SW480 (cell line): ENCODE measurements around the gene PRM1.
A peak's percentile ranks its signal among the peaks of the same experiment; 100 is the strongest.

Source experiments
- DNase-seq: peaks from one replicate; pipeline ENCODE4 v3.0.0-alpha.2; 2016; ENCODE audit warnings: low spot score

Gene PRM1

DNA sequence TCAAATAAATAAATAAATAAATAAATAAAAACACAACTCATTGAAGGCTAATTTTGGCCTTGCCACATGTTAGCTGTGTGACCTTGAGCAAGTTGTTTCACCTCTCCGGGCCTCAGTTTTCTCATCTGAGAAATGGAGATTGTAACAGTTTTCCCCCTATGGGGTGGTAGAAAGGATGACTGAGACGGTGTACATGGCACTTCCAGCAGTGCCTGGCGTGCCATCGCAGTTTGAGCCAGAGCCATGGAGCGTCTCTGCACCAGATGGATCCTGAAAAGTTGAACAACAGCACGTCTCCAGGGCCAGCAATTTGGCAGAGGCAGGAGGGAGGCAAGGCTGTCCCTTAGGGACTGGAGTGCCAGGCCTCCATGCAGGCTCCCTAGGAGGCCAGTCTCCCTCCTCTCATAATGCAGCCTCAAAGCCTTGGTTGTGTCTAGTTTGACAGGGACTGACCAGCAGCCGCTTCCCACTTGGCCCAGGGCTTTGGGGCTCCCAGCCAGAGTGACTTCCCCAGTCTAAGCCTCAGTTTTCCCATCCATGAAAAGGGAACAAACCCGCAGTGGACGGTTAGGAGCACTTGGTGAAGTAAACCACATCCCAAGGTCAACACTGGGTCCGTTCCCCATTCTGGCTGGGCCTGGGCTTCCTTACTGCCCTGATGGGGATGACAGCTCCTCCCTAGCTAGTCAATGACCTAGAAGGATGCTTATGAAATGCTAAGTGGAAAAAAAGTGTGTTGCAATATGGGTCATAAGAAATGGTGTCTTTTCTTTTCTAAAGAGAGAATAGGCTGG lies 44.5 kb downstream of the PRM1 start:
- no peak for DNase-seq

- peak; percentile 68 for DNase-seq
Measured at GRCh38 chr16:11235703-11235991, 45.5 kb downstream of the PRM1 start.

DNA sequence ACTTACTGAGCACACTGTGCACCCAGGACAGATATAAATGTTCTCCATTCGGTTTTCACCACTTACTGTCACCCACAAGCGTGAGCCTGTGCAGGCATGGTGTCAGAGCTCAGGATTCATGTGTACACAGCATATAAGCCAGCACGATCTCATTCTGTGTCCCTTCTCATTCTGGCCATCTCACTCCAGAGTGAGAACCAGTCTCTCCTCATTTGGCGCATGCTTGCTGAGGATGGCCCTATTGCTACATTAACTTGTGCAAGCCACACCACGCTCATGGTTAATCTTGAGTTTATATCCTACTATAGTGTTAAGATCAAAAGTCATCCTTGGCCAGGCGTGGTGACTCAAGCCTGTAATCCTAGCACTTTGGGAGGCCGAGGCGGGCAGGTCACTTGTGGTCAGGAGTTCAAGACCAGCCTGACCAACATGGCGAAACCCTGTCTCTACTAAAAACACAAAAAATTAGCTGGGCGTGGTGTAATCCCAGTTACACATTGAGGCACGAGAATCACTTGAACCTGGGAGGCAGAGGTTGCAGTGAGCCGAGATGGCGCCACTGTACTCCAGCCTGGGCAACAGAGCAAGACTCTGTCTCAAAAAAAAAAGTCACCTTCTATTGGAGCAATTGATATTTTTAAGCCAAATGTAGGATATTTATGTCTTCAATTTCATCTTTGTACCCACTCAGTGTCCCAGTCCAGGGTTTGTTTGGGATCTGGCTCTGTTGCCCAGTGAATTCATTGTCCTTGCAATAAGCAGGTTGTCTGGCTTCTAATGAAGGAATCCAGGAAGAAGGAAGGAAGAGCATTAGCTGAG lies 46.0 kb downstream of the PRM1 start:
- no peak for DNase-seq

DNA sequence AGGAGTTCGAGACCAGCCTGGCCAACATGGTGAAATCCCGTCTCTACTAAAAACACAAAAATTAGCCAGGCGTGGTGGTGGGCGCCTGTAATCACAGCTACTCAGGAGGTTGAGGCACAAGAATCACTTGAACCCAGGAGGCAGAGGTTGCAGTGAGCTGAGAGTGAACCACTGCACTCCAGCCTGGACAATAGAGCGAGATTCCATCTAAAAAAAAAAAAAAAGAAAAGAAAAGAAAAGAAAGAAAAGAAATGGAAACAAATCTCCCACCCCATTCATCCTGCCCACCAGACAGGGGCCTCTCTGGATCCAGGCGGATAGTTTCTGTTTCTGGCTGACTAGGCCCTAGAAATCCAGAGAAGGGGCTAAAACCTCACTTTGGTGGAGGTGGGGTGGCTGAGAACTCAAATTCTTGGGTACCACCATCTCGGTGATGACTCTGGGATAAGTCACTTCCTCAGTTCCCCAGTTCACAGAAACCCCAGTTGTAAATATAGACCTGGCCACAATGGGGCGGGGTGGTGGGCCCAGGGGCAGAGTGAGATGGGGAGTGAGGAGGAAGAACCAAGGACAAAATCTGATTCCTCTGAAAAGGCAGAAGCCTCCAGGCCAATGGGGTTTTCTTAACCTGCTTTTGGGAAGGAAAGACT lies 47.3 kb downstream of the PRM1 start:
- DNase-seq: no peak

DNA sequence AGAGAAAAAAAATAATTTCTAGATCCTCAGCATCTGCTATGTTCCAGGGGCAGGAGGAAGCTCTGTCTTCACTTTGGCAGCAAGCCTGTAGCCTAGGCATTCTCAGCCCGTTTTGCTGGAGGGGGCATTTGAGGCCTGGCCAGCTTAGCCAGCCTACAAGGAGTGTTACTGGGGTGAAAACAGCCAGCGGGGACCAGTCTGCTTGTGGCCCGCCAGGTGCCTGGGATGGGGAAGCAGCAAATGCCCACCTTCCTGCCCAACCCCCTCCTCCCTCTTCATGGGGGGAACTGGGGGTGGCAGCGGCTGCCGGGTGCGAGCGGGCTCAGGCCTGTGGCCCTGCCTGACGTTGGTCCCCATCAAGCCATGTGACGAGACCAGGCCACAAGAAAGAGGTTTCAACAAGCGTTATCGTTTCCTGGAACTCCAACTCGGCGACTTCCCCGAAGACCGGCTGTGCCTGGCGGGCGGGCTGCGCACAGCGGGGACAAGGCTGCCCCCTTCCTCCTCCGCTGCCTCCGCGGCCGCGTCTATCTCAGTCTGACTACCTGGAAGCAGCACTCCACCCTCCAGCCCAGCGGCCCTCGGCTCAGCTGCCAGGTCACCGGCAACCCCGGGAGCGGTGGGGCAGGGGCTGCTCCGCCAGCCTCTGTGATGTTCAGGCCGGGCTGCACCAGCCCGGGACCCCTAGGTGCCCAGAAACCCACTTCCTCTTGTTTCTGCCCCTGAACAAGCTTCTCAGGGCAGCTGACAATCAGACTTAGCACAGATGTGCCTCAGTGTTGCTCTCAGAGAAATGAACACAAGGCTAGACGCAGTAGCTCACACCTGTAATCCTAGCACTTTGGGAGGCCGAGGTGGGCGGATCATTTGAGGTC lies 48.0 kb downstream of the PRM1 start:
- no peak for DNase-seq

GRCh38 chr16:11232302-11232851 lies 48.8 kb downstream of the PRM1 start:
- DNase-seq: no peak

GRCh38 chr16:11231367-11231970 lies 49.7 kb downstream of the PRM1 start:
- DNase-seq: no peak
